Renal pelvis (tissue), 4 donors: Measurements from ENCODE around the gene C14orf93. TPM values are rescaled to one million over a fixed set of nuclear protein-coding genes. Genes with fewer than 3 reads are reported as not detected.

ENCODE experiments used
- DNase-seq: peaks from one replicate; pipeline ENCODE4 v3.0.0-alpha.2; 2013
- polyA plus RNA-seq, 3 donors: library from polyadenylated mRNA; unstranded; fragments of 120-200 nt; gene quantifications; one replicate each; pipeline ENCODE4 v1.2.1, GENCODE V29; 2013; ENCODE audit not compliant: insufficient read length in 3 of 3

The C14orf93 gene
- polyA plus RNA-seq, 3 donors, result 19.9 to 27.2 (median 22.5) TPM

DNA sequence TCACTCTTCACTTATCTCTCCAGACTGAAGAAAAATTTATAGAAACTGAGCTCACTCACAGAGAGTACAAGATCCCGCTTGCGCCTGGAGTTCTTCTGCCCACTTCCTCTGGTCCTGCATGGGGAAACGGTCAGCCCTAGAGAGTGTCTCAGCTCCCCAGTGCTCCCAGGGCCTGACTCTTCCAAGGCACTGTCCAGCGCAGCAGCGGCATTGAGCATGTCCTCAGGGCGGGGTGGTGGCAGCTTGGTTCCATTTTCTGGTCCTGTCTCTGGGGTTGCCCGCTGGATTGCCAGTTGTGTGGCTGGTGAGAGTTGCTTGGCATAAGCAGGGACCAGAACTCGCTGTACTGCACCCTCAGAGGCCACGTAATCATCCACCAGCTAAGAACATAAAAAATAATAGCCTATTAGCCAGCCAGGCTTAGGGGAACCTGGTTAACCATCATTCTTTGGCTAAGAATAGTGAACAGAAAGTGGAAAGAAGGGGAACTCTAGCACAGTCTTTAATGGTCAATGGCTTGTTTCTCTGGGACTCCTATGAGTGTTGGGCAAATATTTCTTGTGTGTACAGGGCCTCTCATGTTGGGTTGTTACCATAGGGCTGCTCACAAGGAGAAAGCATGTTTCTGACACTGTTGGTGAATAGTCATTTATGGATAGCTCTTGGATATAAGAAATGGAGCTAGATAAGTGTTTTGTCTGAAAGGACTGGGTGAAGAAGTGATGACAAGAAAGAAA is 13.9 kb downstream of the C14orf93 start:
- DNase-seq, result no peak

DNA sequence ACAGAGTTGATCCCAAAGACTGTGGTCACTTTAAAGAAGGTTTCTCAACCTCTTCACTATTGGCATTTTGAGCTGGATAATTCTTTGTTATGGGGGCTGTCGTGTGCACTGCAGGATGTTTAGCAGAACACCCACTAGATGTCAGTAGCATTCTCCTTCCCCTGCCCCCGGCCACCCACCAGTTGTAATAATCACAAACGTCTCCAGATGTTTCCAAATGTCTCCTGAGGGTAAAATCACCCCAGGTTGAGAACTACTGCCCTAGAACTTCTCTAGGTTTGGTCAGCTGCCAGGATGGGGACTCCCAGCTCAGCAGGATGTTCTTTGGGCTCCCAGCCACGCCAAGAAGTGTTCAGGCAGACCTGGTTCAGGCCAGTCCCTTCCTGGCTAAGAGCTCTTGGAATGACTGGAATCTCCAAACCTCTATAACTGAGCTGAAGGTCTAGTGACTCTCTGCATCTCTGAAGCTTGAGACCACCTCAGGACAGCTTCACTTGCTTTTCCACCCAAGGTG is 15.1 kb downstream of the C14orf93 start:
- DNase-seq, result no peak

DNA sequence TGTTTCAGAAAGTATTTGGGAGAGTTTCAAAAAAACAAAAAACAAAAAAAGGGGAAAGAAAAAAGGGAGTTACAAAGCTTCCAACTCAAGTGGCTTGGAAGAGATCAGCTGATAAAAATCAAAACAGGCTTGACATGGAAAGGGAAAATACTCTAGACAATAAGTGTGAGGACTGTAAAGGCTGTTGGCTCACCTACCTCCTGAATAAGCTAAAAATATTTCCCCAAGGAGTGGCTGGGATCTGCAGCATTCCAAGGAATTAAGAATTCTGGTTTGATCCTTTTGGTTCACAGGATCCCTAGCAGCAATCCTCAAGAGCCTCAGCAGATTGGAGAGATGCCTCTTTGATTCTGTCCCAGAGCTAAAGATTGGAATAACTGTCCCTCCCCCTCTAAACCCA is 16.4 kb downstream of the C14orf93 start:
- DNase-seq, result no peak

DNA sequence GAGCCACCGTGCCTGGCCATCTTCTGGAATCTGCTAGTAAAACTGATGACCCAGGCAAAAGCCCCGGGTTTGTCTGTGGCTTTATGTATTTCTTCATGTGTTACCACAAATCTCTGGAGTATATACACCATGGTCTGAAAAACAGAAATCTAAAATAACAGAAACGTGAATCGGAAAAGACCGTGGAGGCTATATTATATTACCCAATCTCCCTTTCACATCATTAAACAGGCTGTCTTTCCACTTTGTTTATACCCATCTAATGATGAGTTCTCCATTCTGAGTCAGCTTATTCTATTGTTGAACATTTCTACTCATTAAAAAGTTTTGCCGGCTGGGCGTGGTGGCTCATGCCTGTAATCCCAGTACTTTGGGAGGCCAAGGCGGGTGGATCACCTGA is 18.1 kb downstream of the C14orf93 start:
- no peak for DNase-seq

DNA sequence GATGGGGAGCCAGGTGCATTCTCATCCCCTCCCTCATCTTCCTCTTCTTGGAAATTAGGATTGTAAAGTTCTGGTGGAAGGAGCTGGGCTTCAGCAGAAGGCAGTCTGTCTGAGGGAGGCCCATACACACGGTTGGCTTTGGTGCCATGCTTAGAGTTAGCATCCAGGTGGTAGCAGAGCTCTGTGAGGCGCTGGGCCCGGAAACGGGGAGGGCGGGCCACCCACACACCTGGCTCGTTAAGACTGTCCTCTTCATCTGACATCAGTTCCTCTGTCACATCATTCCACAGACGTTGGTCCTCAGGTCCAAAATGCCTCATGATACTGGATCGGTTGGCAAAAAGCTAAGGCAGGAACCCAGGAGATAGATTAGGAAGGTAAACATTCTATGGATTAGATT is 22.7 kb downstream of the C14orf93 start:
- DNase-seq, result no peak

DNA sequence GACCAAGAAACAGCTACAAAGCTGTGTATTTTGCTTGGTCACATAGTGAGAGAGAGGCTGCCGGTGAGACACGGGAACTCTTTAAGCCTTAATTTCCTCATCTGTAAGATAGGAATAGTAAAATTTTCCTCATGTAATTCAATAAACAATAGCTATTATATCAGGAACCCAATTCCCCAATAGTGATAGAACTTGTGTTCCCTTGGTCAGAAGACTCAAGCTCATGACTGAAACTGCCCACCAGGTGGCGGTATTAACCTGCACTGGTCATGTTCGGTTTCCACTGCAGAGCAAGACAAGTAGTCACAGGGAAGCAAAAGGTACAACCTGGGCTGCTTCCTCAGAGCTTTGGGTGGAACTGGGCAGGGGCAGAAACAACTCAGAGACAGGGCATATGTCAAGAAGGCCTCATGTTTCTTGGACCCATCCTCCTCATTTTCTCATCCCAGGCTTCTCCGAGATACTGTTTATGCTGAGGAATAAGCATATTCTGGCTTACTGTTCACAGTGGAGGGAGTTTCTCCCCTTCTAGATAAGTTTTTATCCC is 23.4 kb downstream of the C14orf93 start:
- DNase-seq, result no peak

DNA sequence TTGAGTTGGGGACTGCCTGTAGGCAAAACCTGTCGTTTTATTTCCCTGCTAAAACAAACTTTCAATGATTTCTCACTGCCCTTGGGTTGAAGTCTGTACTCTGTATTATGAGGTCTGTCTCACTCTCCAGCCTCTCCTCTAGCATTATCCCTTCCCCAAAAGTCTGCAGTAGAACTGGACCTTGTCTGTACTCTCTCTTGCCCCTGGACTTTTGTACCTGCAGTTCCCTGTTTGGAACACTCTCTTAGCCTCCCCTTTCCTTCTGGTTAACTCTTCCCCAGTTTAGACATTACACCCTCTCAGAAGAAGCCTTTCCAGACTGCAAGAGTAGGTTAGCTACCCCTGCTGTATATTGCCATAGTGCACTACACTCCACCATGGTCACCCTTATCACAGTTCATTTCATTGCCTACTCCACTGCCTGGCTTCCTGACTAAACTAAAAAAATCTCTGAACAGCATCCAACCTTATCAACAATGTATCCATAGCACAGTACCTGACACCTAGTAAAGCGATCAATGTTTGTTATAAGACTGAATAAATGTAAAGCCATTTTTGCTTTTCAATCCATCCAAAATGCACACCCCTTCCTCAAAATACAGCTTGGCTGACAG is 23.9 kb downstream of the C14orf93 start:
- no peak for DNase-seq

DNA sequence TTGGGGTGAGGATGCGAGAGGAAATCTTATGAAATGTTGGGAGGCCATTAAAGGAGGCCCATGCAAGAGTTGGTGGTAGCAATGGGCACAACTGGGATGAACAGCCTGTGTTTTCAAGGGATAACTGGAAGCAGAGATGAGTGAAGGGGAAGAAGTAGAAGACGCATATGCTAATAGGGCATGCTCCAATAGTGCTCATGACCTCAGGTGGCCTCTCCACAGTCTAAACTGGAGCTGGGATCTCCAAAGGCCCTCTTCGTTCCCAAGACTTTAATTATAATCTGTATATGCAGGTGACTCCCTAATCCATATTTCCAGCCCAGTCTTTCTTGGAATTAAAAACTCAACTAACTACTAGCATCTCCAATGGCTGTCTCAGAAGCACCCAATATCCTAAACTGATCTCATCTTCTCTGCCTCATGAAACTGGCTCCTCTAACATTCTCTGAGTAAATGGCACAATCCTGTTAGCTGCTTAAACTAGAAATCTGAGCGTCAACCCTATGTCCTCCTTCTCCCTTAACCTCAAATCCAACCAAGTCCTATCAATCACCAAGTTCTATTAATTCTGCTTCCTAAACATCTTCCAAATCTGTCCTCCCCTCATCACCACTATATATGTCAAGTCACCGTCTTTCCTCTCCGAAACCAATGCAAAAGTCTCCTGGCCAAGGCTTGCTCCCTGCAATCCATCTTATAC is 24.8 kb downstream of the C14orf93 start:
- no peak for DNase-seq

DNA sequence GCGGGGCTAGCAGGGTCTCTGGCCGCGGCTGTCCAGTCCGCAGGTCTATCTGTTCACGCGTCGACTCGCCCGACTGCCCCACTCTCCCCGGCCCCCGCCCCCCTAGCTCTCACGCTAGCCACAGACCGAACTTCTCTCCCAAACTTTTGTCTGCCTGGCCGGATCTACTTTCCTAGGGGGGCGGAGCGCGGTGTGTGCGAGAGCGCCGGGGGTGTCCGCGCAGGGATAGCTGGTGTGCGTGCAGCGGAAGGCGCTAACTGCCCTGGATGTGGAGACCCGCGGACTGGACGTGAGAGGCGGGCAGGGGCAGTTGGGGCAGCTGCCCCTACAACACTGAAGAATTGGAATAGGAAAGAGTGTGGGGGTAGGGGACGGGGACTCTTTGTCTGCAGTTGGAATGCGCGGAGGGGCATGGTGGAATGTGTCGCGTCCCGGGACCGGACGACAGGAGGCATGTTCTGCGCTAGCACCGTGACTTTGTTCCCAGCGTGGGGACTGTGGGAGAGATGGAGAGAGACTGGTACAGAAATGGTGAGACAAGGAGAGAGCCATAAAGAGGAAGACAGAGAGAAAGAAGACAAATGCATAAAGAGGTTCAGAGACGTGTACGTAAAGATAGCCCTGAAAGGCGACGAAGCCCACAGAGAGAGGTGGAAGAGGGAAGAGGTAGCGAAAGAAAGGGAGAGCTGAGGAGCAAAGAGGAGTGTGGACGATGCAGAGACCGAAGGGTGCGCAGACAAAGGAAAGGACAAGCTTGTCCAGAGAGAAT is 27.3 kb downstream of the C14orf93 start, which contains the start of gene AJUBA:
AJUBA (minus strand) TSS at position 75 of the 769 bp plus-strand sequence. CDS start 285 bp downstream, outside the sequence.
- DNase-seq, result peak; percentile 97

DNA sequence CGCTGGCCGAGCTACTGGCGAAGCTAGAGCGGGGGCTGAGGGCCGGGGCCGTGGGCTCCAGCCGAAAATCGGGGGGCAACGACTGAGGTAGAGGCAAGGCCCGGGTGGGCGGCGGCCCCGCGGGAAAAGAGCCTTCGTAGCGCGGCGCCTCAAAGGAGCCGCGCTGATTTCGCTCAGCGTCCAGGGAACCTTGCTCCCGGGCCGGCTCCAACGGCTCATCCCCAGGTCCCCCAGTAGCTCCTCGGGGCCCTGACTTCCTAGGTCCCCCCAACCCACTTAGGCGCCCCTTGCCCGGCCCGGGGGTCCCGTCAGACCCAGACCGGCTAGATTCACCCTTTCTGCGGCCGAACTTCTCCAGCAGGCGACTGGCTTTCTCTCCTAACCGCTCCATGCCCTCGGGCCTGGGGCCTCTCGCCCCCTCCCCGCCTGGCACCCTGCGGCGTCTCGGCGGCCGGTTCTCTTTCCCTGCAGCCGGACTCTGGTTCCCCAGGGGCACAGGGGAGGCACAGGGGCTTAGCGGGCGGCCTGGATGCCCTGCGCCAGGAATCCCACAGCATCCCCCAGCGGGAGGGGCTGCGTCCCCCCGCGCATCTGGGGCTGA is 28.0 kb downstream of the C14orf93 start:
- DNase-seq, result no peak

DNA sequence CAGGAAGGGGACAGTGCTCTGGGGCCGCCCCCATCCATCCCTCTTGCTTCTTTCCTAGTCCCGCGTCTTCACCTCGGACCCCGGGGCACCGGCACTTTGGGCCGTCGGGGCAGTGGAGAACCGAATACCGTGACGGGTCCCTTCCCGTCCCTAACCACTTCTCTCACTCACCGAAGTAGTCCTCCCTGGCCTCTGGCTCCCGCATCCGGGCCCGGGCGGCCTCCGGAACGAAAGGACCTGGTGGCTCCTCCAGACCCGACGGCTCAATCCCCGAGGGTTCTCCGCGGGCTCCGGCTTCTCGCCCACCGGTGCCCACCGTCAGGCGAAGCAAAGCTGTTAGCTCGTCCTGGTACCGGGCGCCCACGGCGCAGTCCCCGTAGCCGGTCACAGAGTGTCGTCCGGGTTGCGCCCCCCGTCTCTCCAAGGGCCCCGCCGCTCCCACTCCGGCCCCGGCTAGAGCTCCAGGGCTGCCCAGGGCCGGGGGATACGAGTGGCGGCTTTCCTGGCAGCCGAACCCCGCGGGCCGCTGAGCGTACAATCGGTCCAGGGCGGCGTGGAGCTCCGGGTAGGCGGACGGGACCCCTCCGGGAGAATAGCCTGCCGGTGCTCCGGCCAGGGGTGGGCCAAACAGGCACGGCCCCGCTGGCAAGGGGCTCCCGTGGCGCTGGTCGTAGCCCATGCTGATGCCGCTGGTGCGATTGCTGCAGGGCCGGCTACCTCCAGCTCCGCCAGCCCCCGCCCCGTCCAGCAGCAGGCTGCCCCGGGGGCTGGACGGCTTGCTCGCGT is 28.7 kb downstream of the C14orf93 start:
- DNase-seq, result peak; percentile 27

DNA sequence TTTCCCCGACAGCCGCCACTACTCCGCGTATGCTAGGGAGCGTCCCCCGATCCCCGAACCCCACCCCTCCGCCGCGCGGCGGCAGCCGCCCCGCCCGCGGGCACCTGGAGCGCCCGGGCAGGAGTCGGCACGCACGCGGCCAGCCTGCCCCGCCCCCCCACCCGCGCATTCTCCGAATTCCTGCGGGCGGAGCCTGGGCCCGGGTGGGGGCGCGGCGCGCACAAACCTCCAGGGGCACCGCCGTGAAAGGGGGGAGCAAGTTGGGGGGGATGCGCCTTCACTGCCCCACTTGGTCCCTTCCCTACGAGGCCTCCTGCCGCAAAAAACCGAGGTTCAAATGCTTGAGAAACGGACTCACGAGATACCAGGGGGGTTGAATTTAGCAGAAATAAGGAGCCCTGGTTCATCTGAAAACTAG is 29.3 kb downstream of the C14orf93 start:
- no peak for DNase-seq

DNA sequence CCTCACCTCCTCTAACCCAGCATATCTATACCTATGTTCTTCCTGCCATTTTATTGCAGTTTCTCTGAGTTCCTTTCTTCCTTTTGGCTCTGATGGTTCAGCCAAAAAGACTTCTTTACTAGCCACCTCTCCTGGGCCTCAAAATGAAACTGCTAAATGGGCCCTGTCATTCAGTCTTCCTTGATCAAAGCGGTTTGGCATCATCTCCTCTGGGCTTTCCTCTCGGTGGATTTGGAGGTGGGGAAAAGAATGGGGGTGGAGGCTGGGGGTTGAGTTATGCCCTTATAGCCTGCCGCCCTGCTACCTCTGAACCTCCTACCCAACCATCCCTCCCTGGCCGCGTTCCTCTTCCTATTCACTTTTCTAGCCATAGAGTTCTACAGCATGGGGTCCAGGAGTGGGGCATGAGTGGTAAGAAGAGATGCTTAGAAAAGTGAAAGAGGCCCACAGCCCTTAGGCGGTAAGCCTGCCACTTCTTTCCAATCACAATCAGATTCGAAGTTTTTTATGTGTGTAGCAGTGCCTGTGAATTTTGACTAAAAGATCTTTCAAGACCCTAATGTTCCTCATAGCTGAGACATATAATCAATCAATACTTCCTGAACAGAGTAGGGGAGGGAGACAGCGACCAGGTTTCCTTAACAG is 30.1 kb downstream of the C14orf93 start:
- DNase-seq, result no peak

DNA sequence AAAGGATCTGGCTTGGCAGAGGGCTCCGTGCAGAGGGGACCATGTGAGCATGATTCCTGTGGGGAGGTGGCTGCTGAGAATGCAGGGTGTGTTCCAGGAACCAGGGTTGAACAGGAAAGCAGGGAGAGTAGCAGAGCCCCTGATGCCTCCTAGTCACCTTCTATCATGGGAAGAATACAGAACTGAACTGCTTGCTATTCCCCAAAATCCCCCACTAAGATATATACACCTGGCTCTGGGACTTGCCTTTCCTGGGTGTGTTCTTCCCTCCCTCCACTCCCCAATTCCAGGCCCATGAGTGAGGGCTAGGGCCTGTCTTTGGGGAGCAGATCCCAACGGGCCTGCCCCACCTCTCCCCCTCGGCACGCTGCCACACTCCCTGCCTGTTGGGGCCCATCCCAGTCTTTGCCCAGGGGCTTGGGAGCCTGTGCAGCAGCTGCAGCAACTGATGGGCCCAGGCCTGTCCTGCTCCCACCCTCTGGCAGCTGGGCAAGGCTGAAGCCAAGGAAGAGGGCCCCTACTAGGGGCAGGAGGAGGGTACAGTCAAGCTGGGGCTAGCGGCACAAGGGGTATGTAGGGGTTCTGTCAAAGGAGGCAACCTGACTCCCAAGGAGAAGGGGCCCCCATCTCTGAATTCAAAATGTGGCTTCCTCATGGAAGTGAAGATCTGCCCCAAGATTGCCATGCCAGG is 30.8 kb downstream of the C14orf93 start:
- no peak for DNase-seq

DNA sequence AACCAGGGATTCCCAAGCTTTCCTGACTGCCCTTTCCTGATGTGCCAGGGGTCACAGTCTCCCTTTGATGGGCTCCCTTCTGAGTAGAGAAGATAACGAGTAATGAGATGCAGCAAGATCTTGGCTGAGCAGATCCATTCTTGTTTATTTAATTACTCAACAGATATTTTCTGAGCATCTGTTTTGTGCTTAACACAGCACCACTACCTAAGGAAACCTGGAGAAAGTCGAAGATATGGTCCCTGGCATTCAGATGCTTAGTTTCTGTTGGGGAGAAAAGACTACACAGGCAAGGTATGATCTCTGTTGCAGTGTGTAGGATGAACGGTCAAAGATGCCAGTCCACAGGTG is 31.5 kb downstream of the C14orf93 start:
- no peak for DNase-seq

DNA sequence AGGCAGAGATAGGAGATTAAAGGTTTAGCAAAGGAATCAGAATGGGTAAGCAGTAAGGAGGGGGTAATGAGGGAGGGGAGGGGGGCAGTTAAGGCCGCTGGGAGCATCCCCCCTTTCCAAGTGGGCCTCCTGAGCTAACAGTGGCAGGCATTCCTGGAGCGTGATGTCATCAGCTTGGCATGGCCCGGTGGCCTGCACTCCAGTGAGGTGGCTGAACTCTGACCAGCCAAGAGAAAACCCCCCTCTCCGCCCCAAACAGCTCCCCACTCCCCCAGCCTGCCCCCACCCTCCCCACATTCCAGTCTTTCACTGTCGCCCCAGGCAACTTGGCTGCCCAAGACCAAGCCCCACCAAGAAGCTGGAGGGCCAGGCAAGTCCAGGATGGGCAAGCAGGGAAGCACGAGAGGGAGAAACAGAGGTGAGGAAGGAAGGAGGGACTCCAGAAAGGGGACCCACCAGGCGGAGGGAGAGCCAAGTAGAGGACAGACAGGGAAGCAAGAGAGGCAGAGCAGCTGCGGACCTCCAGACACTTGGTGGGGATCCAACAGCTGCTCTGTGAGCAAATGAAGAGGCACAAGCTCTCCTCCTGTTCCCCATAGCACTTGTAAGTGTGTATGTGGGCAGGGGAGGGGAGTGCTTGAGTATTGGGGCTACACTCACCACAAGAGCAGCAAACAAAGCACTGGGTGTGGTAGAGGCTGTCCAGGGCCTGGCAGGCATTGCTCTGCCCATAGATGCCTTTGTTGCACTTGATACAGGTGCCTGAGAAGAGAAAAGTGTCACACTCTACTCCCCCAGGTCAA is 32.1 kb downstream of the C14orf93 start:
- DNase-seq, result peak; percentile 87

DNA sequence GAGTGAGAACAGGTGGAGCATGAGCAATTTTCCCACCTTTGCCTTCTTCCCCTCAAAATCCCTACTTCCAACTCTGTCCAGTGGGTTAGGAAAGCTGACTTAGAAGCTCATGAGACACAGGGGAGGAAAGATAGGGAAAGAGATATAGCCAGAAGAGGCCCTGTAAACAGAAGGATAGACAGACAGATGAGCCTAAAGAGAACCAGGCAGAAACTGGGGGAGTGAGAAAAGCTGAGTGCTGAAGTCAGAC is 32.6 kb downstream of the C14orf93 start:
- DNase-seq, result no peak

DNA sequence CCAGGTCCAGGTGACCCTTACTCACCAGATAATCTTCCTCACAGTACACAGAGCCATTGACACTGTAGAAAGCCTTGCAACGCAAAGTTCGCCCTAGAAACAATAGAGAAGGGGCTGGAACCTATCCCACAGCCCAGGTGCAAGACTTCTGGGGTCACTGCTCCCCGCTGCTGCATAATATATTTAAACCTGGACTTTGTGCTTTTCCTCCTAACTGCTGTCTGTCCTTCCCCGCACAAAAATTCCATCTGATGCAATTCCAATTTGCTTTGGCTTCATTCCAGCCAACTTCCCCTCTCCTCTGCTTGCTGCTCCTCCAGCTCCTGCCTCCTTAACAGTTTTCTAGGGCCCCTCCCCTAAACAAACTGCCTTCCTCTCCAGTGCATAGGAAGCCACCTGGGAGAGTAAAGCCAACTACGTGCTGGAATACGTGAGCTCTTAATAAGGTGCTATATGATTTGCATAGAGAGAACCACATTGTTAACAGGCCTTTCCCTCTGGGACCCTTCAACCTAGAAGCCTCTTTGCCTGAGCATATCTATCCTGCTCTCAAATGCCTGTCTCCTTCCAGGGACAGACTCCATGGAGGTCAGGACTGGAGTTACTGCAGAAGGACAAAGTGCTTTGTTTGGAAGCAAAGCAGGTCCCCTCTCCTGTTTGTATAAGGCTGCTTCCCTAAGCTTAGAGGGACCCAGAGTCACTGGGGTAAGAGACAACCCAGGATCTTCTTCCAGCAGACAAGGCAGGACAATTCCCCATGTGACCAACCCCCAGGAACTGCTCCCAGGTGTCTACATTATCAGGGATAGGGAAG is 33.1 kb downstream of the C14orf93 start:
- no peak for DNase-seq
